GM12801 (cell line): ENCODE measurements around the gene SPEN.

Source experiments
- TF ChIP-seq, protein P1 (sequence below): IDR thresholded peaks from one replicate; pipeline ENCODE4 v1.5.1; 2011; ENCODE audit warnings: control low read depth; ENCODE audit not compliant: insufficient read length; ENCODE audit errors: extremely low read depth

SPEN gene

DNA sequence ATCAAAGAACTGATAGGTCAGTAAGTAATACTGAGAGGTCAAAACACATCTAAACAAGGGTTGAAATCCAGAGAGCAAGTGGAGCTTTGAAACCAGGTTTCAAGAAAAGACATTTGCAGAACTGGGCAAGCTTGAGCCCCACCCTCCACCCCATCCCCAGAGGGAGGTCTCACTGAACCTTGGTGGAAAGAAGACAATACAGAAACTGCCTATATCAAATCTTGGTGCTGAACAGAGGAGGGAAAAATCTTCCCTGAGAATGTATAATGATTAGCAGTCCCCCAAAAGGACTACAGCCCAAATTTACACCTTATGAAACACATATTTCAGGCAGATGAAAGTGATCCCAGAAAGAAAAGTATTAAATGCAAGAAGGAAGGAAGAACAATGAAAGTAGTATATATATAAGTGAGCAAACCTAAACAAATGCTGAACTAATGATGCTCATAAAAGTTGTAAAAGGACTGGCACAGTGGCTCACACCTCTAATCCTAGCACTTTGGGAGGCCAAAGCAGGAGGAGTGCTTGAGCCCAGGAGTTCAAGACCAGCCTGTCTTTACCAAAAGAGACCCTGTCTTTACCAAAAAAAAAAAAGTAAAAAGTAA is 116.0 kb downstream of the SPEN start:
- TF ChIP-seq, protein P1, sequence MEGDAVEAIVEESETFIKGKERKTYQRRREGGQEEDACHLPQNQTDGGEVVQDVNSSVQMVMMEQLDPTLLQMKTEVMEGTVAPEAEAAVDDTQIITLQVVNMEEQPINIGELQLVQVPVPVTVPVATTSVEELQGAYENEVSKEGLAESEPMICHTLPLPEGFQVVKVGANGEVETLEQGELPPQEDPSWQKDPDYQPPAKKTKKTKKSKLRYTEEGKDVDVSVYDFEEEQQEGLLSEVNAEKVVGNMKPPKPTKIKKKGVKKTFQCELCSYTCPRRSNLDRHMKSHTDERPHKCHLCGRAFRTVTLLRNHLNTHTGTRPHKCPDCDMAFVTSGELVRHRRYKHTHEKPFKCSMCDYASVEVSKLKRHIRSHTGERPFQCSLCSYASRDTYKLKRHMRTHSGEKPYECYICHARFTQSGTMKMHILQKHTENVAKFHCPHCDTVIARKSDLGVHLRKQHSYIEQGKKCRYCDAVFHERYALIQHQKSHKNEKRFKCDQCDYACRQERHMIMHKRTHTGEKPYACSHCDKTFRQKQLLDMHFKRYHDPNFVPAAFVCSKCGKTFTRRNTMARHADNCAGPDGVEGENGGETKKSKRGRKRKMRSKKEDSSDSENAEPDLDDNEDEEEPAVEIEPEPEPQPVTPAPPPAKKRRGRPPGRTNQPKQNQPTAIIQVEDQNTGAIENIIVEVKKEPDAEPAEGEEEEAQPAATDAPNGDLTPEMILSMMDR: no peak

DNA sequence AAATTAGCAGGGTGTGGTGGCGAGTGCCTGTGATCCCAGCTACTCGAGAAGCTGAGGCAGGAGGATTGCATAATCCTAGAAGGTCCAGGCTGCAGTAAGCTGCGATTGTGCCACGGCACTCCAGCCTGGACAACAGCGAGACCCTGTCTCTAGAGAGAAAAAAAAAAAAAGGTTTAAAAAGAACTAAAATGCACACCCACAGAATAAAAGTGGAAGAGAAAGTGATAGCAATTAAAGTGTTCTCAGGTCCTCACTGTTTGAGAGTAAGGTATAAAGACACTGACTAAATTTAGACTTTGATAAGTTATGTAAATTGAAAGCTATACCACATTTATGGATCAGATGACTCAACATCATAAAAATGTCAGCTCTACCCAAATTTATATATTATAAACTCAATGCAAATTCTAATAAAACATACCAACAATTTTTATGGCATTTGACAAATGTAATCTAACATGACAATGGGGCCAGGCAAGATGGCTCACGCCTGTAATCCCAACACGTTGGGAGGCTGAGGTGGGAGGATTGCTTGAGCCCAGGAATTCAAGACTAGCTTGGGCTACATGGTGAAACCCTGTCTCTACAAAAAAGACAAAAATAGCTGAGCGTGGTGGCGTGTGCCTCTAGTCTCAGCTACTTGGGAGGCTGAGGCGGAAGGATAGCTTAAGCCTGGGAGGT is 116.6 kb downstream of the SPEN start:
- TF ChIP-seq, protein P1: no peak

DNA sequence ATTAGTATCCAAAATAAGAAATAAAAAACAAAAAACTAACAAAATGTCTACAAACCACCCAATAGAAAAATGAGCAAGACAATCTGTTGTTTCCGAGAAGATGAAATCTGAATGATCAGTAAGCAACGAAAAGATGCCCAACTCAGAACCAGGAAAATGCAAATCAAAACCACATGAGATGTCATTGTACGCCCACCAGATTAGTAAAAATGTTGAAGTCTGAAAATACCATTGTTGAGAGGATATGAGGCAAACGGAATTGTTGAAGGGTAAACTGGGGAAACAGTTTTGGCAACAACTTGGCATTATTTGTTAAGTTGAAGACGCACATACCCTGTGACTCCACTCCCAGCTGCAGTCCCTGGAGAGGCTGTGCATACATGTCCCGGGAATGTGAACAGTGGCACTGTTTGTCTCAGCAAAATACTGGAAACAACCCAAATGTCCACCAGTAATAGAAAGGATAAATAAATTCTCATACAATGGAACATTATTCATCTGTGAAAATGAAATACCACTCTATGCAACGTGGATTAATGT is 117.8 kb downstream of the SPEN start:
- TF ChIP-seq, protein P1: no peak

DNA sequence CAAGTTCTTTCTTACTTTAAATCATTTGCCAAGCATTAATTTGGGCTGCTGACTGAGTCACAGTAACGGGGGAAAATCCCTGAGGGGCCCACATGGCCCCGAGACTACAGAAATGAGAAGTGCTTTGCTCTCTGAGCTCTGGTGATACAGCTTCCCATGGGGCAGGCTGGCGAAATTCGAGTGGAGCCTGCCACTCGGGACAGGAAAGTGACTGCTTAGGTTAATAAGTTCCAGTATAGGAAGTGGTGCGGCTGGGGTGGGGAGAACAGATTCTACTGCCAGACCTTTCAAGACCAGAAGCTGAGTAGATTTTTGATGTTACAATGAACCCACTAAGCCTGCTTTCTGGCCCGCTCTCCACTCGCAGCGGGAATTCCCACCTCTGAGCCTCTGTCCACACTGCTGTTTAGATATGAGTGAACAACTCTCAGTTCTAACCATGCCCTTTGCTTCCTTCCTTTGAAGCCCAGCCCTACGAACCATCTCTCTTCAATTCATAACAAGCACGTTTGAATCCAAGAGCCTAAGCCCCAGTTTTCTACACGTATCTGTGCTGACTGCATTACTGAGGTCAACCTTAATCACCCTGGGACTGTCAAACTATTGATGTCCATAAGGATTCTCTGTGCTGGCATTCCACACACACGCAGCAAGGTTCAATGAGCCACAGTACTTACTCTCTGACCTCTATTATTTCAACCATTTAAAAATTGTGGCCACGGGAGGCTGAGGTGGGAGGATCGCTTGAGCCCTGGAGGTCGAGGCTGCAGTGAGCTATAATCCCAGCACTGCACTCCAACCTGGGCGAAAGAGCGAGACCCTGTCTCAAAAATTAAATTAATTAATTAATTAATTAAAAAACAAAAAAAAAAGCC is 118.8 kb downstream of the SPEN start:
- TF ChIP-seq, protein P1: no peak

DNA sequence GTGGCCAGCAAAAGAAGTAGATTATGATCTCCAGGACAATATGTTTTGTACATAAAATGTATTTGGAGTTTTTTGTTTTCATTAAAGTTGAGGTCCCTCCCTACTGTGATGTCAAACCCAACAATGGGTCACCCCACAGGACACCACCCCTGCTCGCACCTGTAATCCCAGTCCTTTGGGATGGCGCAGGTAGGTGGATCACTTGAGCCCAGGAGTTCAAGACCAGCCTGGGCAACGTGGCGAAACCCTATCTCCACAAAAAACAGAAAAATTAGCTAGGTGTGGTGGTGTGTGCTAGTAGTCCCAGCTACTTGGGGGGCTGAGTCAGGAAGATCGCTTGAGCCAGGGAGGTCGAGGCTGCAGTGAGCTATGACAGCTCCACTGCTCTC is 119.4 kb downstream of the SPEN start:
- TF ChIP-seq, protein P1: no peak

DNA sequence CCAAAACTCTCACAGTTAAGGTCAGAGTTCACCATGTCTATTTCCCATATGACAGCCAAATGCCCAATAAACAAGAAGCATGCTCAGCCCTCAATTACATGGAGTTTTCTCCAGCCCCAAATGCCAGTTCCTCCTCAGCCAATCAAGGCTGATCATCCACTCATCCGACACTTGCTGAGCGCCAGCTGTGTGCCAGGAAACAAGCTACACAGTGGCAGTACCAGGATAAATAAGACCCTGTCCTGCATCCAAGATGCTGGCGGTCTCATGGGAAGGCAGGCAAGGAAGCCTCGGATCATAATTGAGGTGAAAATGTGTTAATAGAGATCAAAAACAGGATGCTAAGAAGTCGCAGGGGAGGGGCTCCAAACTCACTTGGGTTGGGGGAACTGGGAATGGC is 120.7 kb downstream of the SPEN start:
- TF ChIP-seq, protein P1: no peak

DNA sequence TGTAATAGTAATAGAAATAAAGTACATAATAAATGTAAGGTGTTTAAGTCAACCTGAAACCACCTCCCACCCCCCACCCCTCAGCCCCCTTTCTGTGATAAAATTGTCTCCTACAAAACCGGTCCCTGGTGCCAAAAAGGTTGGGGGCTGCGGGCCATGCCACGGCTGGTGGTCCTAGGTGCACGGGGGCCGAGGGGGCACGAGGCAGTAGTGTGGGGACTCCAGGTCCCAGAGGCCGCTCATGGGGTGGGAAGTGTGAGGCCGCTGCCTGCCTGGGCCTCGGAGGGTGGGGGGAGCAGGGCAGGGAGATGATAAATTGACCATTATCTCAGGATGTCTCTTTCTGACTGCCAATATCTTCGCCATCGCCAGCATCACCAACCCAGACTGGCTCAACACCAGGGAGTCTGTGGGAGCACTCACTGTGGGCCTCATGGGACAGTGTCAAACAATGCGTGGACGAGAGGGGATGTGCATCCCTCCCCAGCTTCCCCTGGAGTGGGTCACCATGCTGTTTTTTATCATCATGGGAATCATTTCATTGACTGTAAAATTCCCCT is 121.9 kb downstream of the SPEN start:
- TF ChIP-seq, protein P1: no peak
